DND-41 (cell line): ENCODE results near the gene FOXL2.

ENCODE experiments used
- ATAC-seq: fragments of 200-7000 bp; cut with Tn5 transposase; 3 replicates; pipeline ENCODE4 v1.9.1; 2021; ENCODE audit warnings: low read depth; ENCODE audit not compliant: insufficient read depth
- DNase-seq: peaks from one replicate; pipeline ENCODE4 v3.0.0-alpha.2; 2020
- H2AFZ ChIP-seq: 2 replicates; pipeline ENCODE4 v1.6.0; 2012; ENCODE audit warnings: low read depth, low read length
- H3K27ac ChIP-seq: 2 replicates; pipeline ENCODE4 v1.5.1; 2012; ENCODE audit warnings: low read length, inconsistent platforms
- H3K27me3 ChIP-seq: fragments of 200-600 bp; sonication (generic); 2 replicates; pipeline ENCODE4 v1.6.0; 2012; ENCODE audit warnings: low read length, mild to moderate bottlenecking, inconsistent platforms; ENCODE audit not compliant: insufficient read depth, poor library complexity
- H3K36me3 ChIP-seq: 2 replicates; pipeline ENCODE4 v1.5.1; 2012; ENCODE audit warnings: low read length, inconsistent platforms; ENCODE audit not compliant: insufficient read depth
- H3K4me1 ChIP-seq: 2 replicates; pipeline ENCODE4 v1.5.1; 2012; ENCODE audit warnings: mild to moderate bottlenecking, low read length; ENCODE audit not compliant: insufficient read depth
- H3K4me2 ChIP-seq: 2 replicates; pipeline ENCODE4 v1.6.0; 2012; ENCODE audit warnings: mild to moderate bottlenecking, moderate library complexity, low read length, inconsistent platforms; ENCODE audit not compliant: insufficient read depth
- H3K4me3 ChIP-seq, 2 experiments: fragments of 200-600 bp in 1 of 2; shearing (Covaris generic) in 1 of 2; 2 replicates each; pipeline ENCODE4 v1.5.1; 2012 to 2016; ENCODE audit warnings: inconsistent platforms in 2 of 2, low read length in 2 of 2, mild to moderate bottlenecking in 2 of 2, low read depth in 1 of 2, moderate library complexity in 1 of 2
- H3K79me2 ChIP-seq: 2 replicates; pipeline ENCODE4 v1.6.0; 2012; ENCODE audit warnings: low read length, inconsistent platforms; ENCODE audit not compliant: insufficient read depth
- H3K9ac ChIP-seq: 2 replicates; pipeline ENCODE4 v1.6.0; 2012; ENCODE audit warnings: low read depth, mild to moderate bottlenecking, inconsistent platforms, low read length, moderate library complexity
- H3K9me3 ChIP-seq: 2 replicates; pipeline ENCODE4 v1.5.1; 2012; ENCODE audit warnings: low read length, moderate library complexity, mild to moderate bottlenecking, inconsistent platforms; ENCODE audit not compliant: insufficient read depth, severe bottlenecking
- H4K20me1 ChIP-seq: 2 replicates; pipeline ENCODE4 v1.6.0; 2012; ENCODE audit warnings: low read length; ENCODE audit not compliant: insufficient read depth
- CTCF ChIP-seq: IDR thresholded peaks from 2 replicates; pipeline ENCODE4 v1.5.1; 2012; ENCODE audit warnings: borderline replicate concordance, low read length, moderate library complexity, mild to moderate bottlenecking; ENCODE audit not compliant: poor library complexity, severe bottlenecking; ENCODE audit errors: extremely low read depth
- EZH2 ChIP-seq: IDR thresholded peaks from 3 replicates; pipeline ENCODE4 v1.6.1; 2012; ENCODE audit warnings: borderline replicate concordance, low read depth, mild to moderate bottlenecking, moderate library complexity, low read length, inconsistent platforms; ENCODE audit not compliant: severe bottlenecking

FOXL2 gene

DNA sequence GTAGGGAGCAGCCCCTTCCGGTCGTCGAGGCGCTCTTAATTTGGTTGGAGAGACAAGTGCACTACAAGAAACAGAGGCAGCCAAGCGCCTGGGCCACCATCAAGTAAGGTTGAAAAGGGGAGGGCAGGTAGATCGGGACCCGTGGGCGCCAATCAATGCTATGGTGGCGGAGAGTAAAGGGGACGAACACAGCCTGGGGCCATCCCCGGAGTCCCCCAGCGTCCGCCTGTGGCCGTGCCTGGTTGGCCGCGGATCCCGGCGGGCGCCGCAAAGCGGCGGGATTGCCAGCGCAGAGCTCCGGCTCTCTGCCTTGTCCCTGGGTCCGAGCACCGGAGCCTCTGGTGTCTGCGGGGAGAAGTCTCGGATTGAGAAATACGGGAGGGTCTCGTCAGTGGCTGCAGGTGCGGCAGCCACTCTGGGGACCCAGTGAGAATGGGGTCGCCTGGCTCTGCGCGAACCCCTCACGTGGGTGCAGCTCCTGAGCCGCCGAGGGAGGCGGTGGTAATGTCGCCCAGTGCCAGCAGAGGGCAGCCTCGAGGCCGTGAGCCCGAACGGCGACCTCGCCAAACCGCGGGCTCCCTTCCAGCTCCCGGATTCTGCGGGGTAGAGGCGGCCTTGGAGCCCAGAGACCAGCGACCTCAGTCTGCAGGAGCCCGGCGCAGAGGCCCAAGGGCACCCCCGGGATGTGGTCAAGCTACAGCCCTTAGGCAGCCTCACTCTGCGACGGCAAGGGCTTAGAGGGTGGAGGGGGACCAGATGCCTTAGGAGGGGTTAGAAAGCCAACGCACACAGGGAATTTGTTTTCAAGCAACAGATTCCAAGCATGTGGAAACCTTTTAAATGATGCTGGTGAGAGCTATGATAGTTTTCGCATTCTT lies 10.8 kb downstream of the FOXL2 start:
- peak; percentile 62 for ATAC-seq
- Histone ChIP-seq H3K27me3 (no peaks in the 10 kb centered on the region), H3K9me3 (no peaks in the 10 kb centered on the region), H2AFZ (no peak overlapping the region), H3K36me3 (no peaks in the 10 kb centered on the region), H3K4me2 (no peak overlapping the region), H3K4me3 (no peak overlapping the region), H3K27ac (no peak overlapping the region), H3K9ac (no peak overlapping the region), H3K4me1 (no peaks in the 10 kb centered on the region), H3K79me2 (no peaks in the 10 kb centered on the region), H4K20me1 (no peaks in the 10 kb centered on the region)
- DNase-seq: peak; percentile 40
- no peak for TF ChIP-seq EZH2
- peak; percentile 59 for TF ChIP-seq CTCF

- Histone ChIP-seq H3K4me3 (no peak overlapping the region), H3K9ac (no peak overlapping the region), H3K79me2 (no peaks in the 10 kb centered on the region), H3K4me2 (no peak overlapping the region), H2AFZ (no peak overlapping the region), H3K27ac (no peak overlapping the region), H3K36me3 (no peaks in the 10 kb centered on the region), H3K4me1 (no peaks in the 10 kb centered on the region), H4K20me1 (no peaks in the 10 kb centered on the region), H3K9me3 (no peaks in the 10 kb centered on the region), H3K27me3 (no peaks in the 10 kb centered on the region)
- DNase-seq (no peak), ATAC-seq (no peak)
- TF ChIP-seq EZH2 (no peak), CTCF (no peak)
These were observed 11.5 kb downstream of the FOXL2 start for GRCh38 chr3:138935505-138935862.

DNA sequence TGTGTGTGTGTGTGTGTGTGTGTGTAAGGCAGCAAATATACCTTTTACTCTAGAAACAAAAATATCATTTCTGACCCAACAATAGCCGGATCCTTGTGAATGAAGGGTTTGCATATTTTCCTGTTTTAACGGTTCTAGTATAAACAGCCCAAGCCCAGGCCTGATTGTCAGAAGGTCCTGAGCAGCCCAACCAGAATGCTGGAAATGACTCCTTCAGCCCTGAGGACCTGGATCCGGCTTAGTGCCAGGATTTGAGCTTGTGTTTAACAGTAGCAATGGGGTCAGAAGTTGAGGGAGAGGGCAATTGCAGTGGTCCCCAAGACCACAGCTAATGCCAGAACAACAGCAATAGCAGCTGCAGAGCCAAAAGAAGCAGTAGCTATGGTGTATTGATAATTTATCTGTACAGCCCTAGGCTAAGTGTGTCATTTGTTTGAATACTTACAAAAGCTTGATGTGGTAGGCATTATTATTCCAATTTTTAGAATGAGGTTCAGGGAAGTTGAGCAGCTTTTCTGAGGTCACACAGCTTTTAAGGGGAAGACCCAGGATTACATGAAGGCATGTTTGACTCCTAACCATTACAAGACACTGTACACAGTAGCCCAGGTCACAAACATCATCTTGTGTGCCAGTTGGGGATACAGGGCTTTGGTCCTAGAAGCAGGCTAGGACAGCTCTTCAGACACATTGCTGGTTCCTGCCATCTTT lies 12.8 kb downstream of the FOXL2 start:
- H3K9ac ChIP-seq: no peak overlapping the region
- TF ChIP-seq EZH2 (no peak), CTCF (no peak)
- no peak for DNase-seq
- no peaks in the 10 kb centered on the region for H3K4me1 ChIP-seq
- H3K9me3 ChIP-seq: no peaks in the 10 kb centered on the region
- H3K79me2 ChIP-seq: no peaks in the 10 kb centered on the region
- H4K20me1 ChIP-seq: no peaks in the 10 kb centered on the region
- H3K27me3 ChIP-seq: no peaks in the 10 kb centered on the region
- no peak overlapping the region for H3K4me3 ChIP-seq
- no peak for ATAC-seq
- H2AFZ ChIP-seq: no peak overlapping the region
- no peak overlapping the region for H3K4me2 ChIP-seq
- no peaks in the 10 kb centered on the region for H3K36me3 ChIP-seq
- H3K27ac ChIP-seq: no peak overlapping the region
